ENCODE data around the gene TRABD2A.
"Not testable (repeated sequence)": the region's sequence is repeated elsewhere in the genome, so short reads cannot be mapped to it uniquely, and the experiment has no call there.

The TRABD2A gene

DNA sequence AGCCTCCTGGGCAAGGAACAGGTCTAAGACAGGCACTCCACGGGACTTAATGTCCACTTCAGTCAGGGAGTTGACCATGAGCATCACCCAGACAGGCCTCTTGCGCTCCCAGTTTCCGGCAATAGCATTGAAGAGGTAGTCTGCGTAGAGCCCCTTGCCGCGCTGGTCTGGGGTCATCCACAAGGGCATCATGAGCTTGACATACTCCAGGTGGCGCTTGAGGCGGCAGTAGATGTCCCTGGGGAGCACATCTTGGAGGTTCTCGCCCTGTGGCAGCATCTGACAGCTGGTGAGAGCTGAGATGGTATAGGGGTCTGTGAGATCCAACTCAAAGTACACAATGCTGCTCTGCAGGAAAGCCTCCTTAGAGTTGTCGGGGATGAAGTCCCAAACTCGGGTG is 10.6 kb downstream of the TRABD2A start:
- TF ChIP-seq, protein P1, sequence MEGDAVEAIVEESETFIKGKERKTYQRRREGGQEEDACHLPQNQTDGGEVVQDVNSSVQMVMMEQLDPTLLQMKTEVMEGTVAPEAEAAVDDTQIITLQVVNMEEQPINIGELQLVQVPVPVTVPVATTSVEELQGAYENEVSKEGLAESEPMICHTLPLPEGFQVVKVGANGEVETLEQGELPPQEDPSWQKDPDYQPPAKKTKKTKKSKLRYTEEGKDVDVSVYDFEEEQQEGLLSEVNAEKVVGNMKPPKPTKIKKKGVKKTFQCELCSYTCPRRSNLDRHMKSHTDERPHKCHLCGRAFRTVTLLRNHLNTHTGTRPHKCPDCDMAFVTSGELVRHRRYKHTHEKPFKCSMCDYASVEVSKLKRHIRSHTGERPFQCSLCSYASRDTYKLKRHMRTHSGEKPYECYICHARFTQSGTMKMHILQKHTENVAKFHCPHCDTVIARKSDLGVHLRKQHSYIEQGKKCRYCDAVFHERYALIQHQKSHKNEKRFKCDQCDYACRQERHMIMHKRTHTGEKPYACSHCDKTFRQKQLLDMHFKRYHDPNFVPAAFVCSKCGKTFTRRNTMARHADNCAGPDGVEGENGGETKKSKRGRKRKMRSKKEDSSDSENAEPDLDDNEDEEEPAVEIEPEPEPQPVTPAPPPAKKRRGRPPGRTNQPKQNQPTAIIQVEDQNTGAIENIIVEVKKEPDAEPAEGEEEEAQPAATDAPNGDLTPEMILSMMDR (IDR thresholded peaks at IDR 0.05; ENCODE audit: low read length, missing control alignments): no peak
- H3K4me3 ChIP-seq (replicated peaks; ENCODE audit: low read depth, low read length): no peak overlapping the region
- DNase-seq (ENCODE audit: low read depth): no peak

DNA sequence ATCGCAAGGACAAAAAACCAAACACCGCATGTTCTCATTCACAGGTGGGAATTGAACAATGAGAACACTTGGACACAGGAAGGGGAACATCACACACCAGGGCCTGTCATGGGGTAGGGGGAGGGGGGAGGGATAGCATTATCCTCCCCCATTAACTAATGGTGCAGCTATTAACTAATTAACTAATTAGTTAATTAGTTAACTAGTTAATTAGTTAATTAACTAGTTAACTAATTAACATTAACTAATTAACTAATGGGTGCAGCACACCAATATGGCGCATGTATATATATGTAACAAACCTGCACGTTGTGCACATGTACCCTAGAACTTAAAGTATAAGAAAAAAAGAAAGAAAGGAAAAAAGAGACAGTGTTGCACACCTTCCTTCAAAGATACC is 12.6 kb downstream of the TRABD2A start:
- not testable (repeated sequence) for H3K4me3 ChIP-seq (replicated peaks; ENCODE audit: low read depth, low read length)

DNA sequence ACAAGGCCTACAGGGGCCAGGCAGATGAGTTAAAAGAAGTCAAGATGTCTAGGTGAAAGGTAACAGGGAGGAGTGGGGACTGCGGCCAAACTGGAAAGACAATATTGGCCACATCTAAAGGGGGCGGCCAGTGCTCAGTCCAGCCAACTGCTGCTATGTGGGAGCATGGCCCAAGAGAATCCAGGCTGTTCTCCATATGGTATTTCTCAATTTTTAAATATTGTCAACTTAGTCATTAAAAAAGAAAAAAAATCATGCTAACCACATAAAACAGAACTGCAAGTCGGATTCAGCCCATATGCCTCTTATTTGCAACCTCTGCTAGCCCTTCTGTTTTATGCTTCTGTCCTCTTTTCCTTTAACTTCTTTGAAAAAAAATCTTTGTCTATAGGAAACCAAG is 14.8 kb downstream of the TRABD2A start:
- H3K4me3 ChIP-seq (replicated peaks; ENCODE audit: low read depth, low read length): no peak overlapping the region
- DNase-seq (ENCODE audit: low read depth): no peak
- TF ChIP-seq, protein P1 (IDR thresholded peaks at IDR 0.05; ENCODE audit: low read length, missing control alignments): no peak

More for the DNA sequence above, 12.6 kb downstream of the TRABD2A start:
- not testable (repeated sequence) for DNase-seq (ENCODE audit: low read depth)

- no peak overlapping the region for H3K4me3 ChIP-seq (replicated peaks; ENCODE audit: low read depth, low read length)
- peak; percentile 55 for DNase-seq (ENCODE audit: low read depth)
- TF ChIP-seq, protein P1 (IDR thresholded peaks at IDR 0.05; ENCODE audit: low read length, missing control alignments): peak; percentile 36
These were observed 15.6 kb downstream of the TRABD2A start for GRCh38 chr2:84865181-84865783.

DNA sequence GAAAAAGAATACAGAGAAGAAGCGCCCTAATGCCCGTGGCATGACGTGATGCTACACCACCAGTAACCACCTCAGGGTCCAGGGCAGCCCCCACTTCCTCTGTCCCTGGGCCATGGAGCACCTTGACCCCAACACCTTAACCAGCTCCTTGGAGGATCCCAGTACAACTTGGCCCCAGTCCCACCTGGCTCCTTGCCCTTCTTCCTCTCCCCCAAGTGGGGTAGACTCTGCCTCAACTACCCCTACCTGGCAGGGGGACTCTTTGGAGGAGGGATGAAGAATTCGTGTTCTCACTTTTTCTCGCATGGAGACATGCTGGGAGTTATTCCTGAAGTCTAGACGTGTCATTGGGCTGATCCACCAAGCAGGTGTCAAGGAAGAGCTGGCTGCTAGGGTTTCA is 18.9 kb downstream of the TRABD2A start:
- TF ChIP-seq, protein P1 (IDR thresholded peaks at IDR 0.05; ENCODE audit: low read length, missing control alignments): no peak
- no peak for DNase-seq (ENCODE audit: low read depth)
- H3K4me3 ChIP-seq (replicated peaks; ENCODE audit: low read depth, low read length): no peak overlapping the region

- DNase-seq (ENCODE audit: low read depth): no peak
- TF ChIP-seq, protein P1 (IDR thresholded peaks at IDR 0.05; ENCODE audit: low read length, missing control alignments): no peak
- no peak overlapping the region for H3K4me3 ChIP-seq (replicated peaks; ENCODE audit: low read depth, low read length)
These were observed 19.3 kb downstream of the TRABD2A start for GRCh38 chr2:84861539-84861938.

- TF ChIP-seq, protein P1 (IDR thresholded peaks at IDR 0.05; ENCODE audit: low read length, missing control alignments): no peak
- DNase-seq (ENCODE audit: low read depth): no peak
- H3K4me3 ChIP-seq (replicated peaks; ENCODE audit: low read depth, low read length): no peak overlapping the region
These were observed 21.9 kb downstream of the TRABD2A start for GRCh38 chr2:84858937-84859336.
